Thoracic aorta (tissue), 2 donors: ENCODE measurements around the gene CYSRT1. TPM values are rescaled to one million over a fixed set of nuclear protein-coding genes. Genes with fewer than 3 reads are reported as not detected.

Experiments
- ATAC-seq: fragments of 150-250 bp; one replicate; pipeline ENCODE4 v1.8.0; 2017; ENCODE audit warnings: low read depth; ENCODE audit not compliant: insufficient number of reproducible peaks, low FRiP score
- DNase-seq: peaks from one replicate; pipeline ENCODE4 v3.0.0-alpha.2; 2020; ENCODE audit warnings: low spot score
- H3K27ac ChIP-seq, 2 donors: fragments of 200-600 bp; sonication (generic); 1 replicate in 1 of 2; 2 replicates in 1 of 2; pipeline ENCODE4 v1.5.1; 2016; ENCODE audit warnings: mild to moderate bottlenecking in 2 of 2, moderate library complexity in 2 of 2
- H3K27me3 ChIP-seq: fragments of 200-600 bp; sonication (generic); replicated peaks from 2 replicates; pipeline ENCODE4 v1.6.0; 2016; ENCODE audit warnings: mild to moderate bottlenecking; ENCODE audit not compliant: insufficient read depth
- H3K36me3 ChIP-seq: fragments of 200-600 bp; sonication (generic); one replicate; pipeline ENCODE4 v1.5.1; 2016
- H3K4me1 ChIP-seq, 2 donors: fragments of 200-600 bp; sonication (generic); 1 replicate in 1 of 2; 2 replicates in 1 of 2; pipeline versions ENCODE4 v1.5.1 to v1.6.0; 2016; ENCODE audit warnings: low read depth in 2 of 2, mild to moderate bottlenecking in 1 of 2; ENCODE audit not compliant: control insufficient read depth in 1 of 2
- H3K4me3 ChIP-seq: fragments of 200-600 bp; sonication (generic); 2 replicates; pipeline ENCODE4 v1.5.1; 2016; ENCODE audit warnings: mild to moderate bottlenecking
- H3K9me3 ChIP-seq: fragments of 200-600 bp; sonication (generic); 2 replicates; pipeline ENCODE4 v1.5.1; 2016
- CTCF ChIP-seq: fragments of 200-600 bp; sonication (generic); IDR thresholded peaks from one replicate; pipeline ENCODE4 v1.5.1; 2019; ENCODE audit warnings: antibody characterized with exemption
- total RNA-seq, 2 donors: library from RNA; depleted of rRNA; stranded (reverse); fragments of >200 nt; gene quantifications; one replicate each; pipeline versions ENCODE4 v1.1.0 to v1.2.3, GENCODE V29; 2016

The CYSRT1 gene
- total RNA-seq, 2 donors from 2014 or later: not detected

GRCh38 chr9:137272241-137273094, 47.5 kb downstream of the CYSRT1 start:
- no peak for DNase-seq
- H3K4me1 ChIP-seq: peaks cover 31 to 56% of the 10 kb centered on the region in 2 donors
- no peak overlapping the region for H3K4me3 ChIP-seq
- H3K27me3 ChIP-seq: no peaks in the 10 kb centered on the region
- no peak for ATAC-seq
- no peaks in the 10 kb centered on the region for H3K9me3 ChIP-seq
- TF ChIP-seq CTCF: no peak
- H3K36me3 ChIP-seq: peaks cover 23% of the 10 kb centered on the region
- H3K27ac ChIP-seq: peak overlapping the region in 1 of 2 donors; percentile 61

GRCh38 chr9:137273095-137273490, 48.1 kb downstream of the CYSRT1 start:
- DNase-seq: no peak
- Histone ChIP-seq H3K27ac (no peak overlapping the region), H3K9me3 (no peaks in the 10 kb centered on the region), H3K36me3 (peaks cover 23% of the 10 kb centered on the region), H3K27me3 (no peaks in the 10 kb centered on the region), H3K4me1 (peaks cover 31 to 57% of the 10 kb centered on the region in 2 donors), H3K4me3 (no peak overlapping the region)
- TF ChIP-seq CTCF: no peak
- ATAC-seq: no peak

- no peak for ATAC-seq
- DNase-seq: no peak
- peaks cover 30 to 50% of the 10 kb centered on the region in 2 donors for H3K4me1 ChIP-seq
- H3K9me3 ChIP-seq: no peaks in the 10 kb centered on the region
- peaks cover 23% of the 10 kb centered on the region for H3K36me3 ChIP-seq
- H3K27ac ChIP-seq: no peak overlapping the region
- no peak for TF ChIP-seq CTCF
- H3K27me3 ChIP-seq: no peaks in the 10 kb centered on the region
- no peak overlapping the region for H3K4me3 ChIP-seq
Observed at GRCh38 chr9:137273611-137274320, 48.8 kb downstream of the CYSRT1 start.

- H3K9me3 ChIP-seq: no peaks in the 10 kb centered on the region
- no peak overlapping the region for H3K27ac ChIP-seq
- peaks cover 18 to 36% of the 10 kb centered on the region in 2 donors for H3K4me1 ChIP-seq
- DNase-seq: no peak
- H3K36me3 ChIP-seq: peaks cover 23% of the 10 kb centered on the region
- no peak for TF ChIP-seq CTCF
- no peak overlapping the region for H3K4me3 ChIP-seq
- H3K27me3 ChIP-seq: no peaks in the 10 kb centered on the region
- ATAC-seq: no peak
Observed at GRCh38 chr9:137275203-137275587, 50.2 kb downstream of the CYSRT1 start.

Other genes with a start within 250 kb of the CYSRT1 start
- 10 to 100 TPM; 66.1 to 89.5 TPM for gene PTGDS, start 247.7 kb upstream of the CYSRT1 start, total RNA-seq
- gene LCNL1, start 242.2 kb upstream of the CYSRT1 start, total RNA-seq: not detected
- 10 to 100 TPM; 49.9 to 57.3 TPM for gene PAXX, start 232.8 kb upstream of the CYSRT1 start, total RNA-seq
- 1 to 10 TPM; 1.4 to 8.7 TPM for gene CLIC3, start 228.6 kb upstream of the CYSRT1 start, total RNA-seq
- gene ABCA2, start 196.9 kb upstream of the CYSRT1 start, total RNA-seq: 10 to 100 TPM; 37.2 to 60.5 TPM
- gene FUT7, start 193.1 kb upstream of the CYSRT1 start, total RNA-seq: not detected
- 10 to 100 TPM; 71.5 to 95.8 TPM for gene NPDC1, start 179.0 kb upstream of the CYSRT1 start, total RNA-seq
- under 1 TPM; 0.92 to 0.95 TPM for gene ENTPD2, start 171.1 kb upstream of the CYSRT1 start, total RNA-seq
- gene SAPCD2, start 154.6 kb upstream of the CYSRT1 start, total RNA-seq: under 1 TPM; 0.41 to 0.92 TPM
- 10 to 100 TPM in 1 of 2 donors, 1 to 10 TPM in 1; 9.6 to 11.4 TPM for gene UAP1L1, start 147.7 kb upstream of the CYSRT1 start, total RNA-seq
- gene MAN1B1, start 138.2 kb upstream of the CYSRT1 start, total RNA-seq: 10 to 100 TPM; 32.9 to 52.9 TPM
- 100 to 1,000 TPM; 100 to 148 TPM for gene DPP7, start 110.4 kb upstream of the CYSRT1 start, total RNA-seq
- not detected for gene GRIN1, start 86.0 kb upstream of the CYSRT1 start, total RNA-seq
- not detected for gene LRRC26, start 55.1 kb upstream of the CYSRT1 start, total RNA-seq
- gene TMEM210, start 53.1 kb upstream of the CYSRT1 start, total RNA-seq: not detected
- 10 to 100 TPM; 25.2 to 43.0 TPM for gene ANAPC2, start 36.6 kb upstream of the CYSRT1 start, total RNA-seq
- 10 to 100 TPM; 40.6 to 67.1 TPM for gene SSNA1, start 36.5 kb upstream of the CYSRT1 start, total RNA-seq
- 1 to 10 TPM; 4.7 to 5.6 TPM for gene TPRN, start 24.4 kb upstream of the CYSRT1 start, total RNA-seq
- 10 to 100 TPM; 12.0 to 35.2 TPM for gene TMEM203, start 19.5 kb upstream of the CYSRT1 start, total RNA-seq
- gene NDOR1, start 19.5 kb upstream of the CYSRT1 start, total RNA-seq: 10 to 100 TPM; 13.3 to 17.7 TPM
- 1 to 10 TPM in 1 of 2 donors, not detected in 1; 3.7 TPM for gene RNF208, start 2.9 kb upstream of the CYSRT1 start, total RNA-seq
- not detected for gene RNF224, start 2.3 kb downstream of the CYSRT1 start, total RNA-seq
- gene SLC34A3, start 5.7 kb downstream of the CYSRT1 start, total RNA-seq: under 1 TPM in 1 of 2 donors, not detected in 1; 0.54 TPM
- gene TUBB4B, start 16.1 kb downstream of the CYSRT1 start, total RNA-seq: 100 to 1,000 TPM; 172 to 193 TPM
- gene STPG3, start 26.1 kb downstream of the CYSRT1 start, total RNA-seq: not detected
- 10 to 100 TPM; 37.2 to 40.6 TPM for gene NELFB, start 30.2 kb downstream of the CYSRT1 start, total RNA-seq
- 10 to 100 TPM; 26.4 to 43.5 TPM for gene TOR4A, start 52.6 kb downstream of the CYSRT1 start, total RNA-seq
- 10 to 100 TPM in 1 of 2 donors, 1 to 10 TPM in 1; 8.5 to 16.9 TPM for gene NRARP, start 77.1 kb downstream of the CYSRT1 start, total RNA-seq
- gene EXD3, start 198.0 kb downstream of the CYSRT1 start, total RNA-seq: 10 to 100 TPM; 22.7 to 29.4 TPM
- gene NOXA1, start 198.2 kb downstream of the CYSRT1 start, total RNA-seq: 1 to 10 TPM; 3.5 to 9.6 TPM
- not detected for gene ENTPD8, start 216.2 kb downstream of the CYSRT1 start, total RNA-seq
- 100 to 1,000 TPM; 168 to 251 TPM for gene NSMF, start 234.2 kb downstream of the CYSRT1 start, total RNA-seq